ENCODE results near the gene GP1BA.

The GP1BA gene

GRCh38 chr17:4973256-4974114 is 41.4 kb downstream of the GP1BA start:
- Histone ChIP-seq H3K9me3 (ENCODE audit: control insufficient read depth, insufficient read depth, low read length) (no peaks in the 10 kb centered on the region), H3K4me3 (ENCODE audit: low read length) (no peak overlapping the region), H3K27ac (ENCODE audit: low read length) (no peak overlapping the region), H3K36me3 (ENCODE audit: control insufficient read depth, insufficient read depth, low read length) (0 out of 2 replicates have a peak, but pooled peaks cover 5% of the 10 kb centered on the region), H3K27me3 (ENCODE audit: control insufficient read depth, insufficient read depth, low read length) (no peaks in the 10 kb centered on the region; the same call in 1 of the 2 replicates), H3K4me1 (ENCODE audit: control insufficient read depth, insufficient read depth, low read length) (0 out of 2 replicates have a peak, but pooled peaks cover 2% of the 10 kb centered on the region)
- no CpG with 5 or more reads among the region's 10 CpGs for WGBS (ENCODE audit: insufficient coverage, insufficient read length)
- no peak for DNase-seq (ENCODE audit: low read depth, low spot score)

DNA sequence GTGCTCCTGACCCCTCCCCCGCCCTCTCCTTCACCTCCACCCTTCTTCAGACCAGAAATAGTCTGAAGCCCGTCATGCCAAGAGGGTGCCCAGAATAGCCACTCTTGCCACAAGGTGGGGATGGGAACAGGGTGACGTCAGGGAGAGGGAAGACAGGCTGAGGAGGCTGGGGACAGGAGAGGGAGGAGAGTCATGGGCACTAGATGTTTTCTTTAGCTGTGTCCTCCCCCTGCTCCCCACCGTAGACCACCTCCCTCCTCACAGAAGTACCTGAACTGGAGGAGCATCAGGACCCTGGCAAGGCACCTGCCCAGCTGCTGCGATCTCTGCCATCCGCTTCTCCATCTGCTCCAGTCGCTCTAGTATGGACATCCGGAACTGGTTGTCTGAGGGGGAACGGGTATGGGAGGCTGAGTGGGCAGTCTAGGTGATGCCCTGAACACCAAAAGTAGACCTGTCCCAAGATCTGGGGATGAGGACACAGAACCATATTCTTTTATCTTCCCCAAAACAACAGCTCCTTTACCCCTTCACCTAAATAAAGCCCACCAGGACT is 42.1 kb downstream of the GP1BA start:
- DNase-seq (ENCODE audit: low read depth, low spot score): no peak
- Histone ChIP-seq H3K4me1 (ENCODE audit: control insufficient read depth, insufficient read depth, low read length) (0 out of 2 replicates have a peak, but pooled peaks cover 2% of the 10 kb centered on the region), H3K36me3 (ENCODE audit: control insufficient read depth, insufficient read depth, low read length) (0 out of 2 replicates have a peak, but pooled peaks cover 5% of the 10 kb centered on the region), H3K9me3 (ENCODE audit: control insufficient read depth, insufficient read depth, low read length) (no peaks in the 10 kb centered on the region), H3K27me3 (ENCODE audit: control insufficient read depth, insufficient read depth, low read length) (no peaks in the 10 kb centered on the region; the same call in 1 of the 2 replicates), H3K4me3 (ENCODE audit: low read length) (no peak overlapping the region), H3K27ac (ENCODE audit: low read length) (no peak overlapping the region)
- WGBS (ENCODE audit: insufficient coverage, insufficient read length): no CpG with 5 or more reads among the region's 9 CpGs

DNA sequence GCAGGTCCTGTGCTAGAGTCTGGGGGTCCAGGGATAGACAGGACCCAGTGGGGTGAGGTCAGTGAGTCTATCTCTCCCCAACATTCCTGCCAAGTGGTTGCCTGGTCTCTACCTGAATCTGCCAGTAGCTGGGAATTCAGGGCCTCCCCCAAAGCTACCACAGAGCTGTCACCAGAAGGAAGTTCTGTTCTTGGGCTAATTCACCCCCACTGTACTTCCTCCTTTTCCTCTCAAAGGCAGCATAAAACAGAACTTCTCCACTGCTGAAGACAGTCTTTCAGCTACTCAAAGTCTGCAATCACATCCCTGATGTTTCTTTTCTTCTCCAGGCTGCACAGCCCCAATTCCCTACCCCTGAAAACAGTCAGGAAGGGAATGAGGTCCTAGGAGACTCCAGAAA is 46.6 kb downstream of the GP1BA start:
- no peaks in the 10 kb centered on the region for H3K9me3 ChIP-seq (ENCODE audit: control insufficient read depth, insufficient read depth, low read length)
- DNase-seq (ENCODE audit: low read depth, low spot score): no peak
- no peaks in the 10 kb centered on the region for H3K36me3 ChIP-seq (ENCODE audit: control insufficient read depth, insufficient read depth, low read length)
- no peak overlapping the region for H3K4me3 ChIP-seq (ENCODE audit: low read length)
- no peaks in the 10 kb centered on the region for H3K4me1 ChIP-seq (ENCODE audit: control insufficient read depth, insufficient read depth, low read length)
- H3K27ac ChIP-seq (ENCODE audit: low read length): no peak overlapping the region
- no peaks in the 10 kb centered on the region; the same call in 1 of the 2 replicates for H3K27me3 ChIP-seq (ENCODE audit: control insufficient read depth, insufficient read depth, low read length)

- Histone ChIP-seq H3K27ac (ENCODE audit: low read length) (no peak overlapping the region), H3K36me3 (ENCODE audit: control insufficient read depth, insufficient read depth, low read length) (no peaks in the 10 kb centered on the region), H3K9me3 (ENCODE audit: control insufficient read depth, insufficient read depth, low read length) (no peaks in the 10 kb centered on the region), H3K4me3 (ENCODE audit: low read length) (no peak overlapping the region), H3K4me1 (ENCODE audit: control insufficient read depth, insufficient read depth, low read length) (no peaks in the 10 kb centered on the region), H3K27me3 (ENCODE audit: control insufficient read depth, insufficient read depth, low read length) (no peaks in the 10 kb centered on the region)
- DNase-seq (ENCODE audit: low read depth, low spot score): no peak
- WGBS (ENCODE audit: insufficient coverage, insufficient read length): no CpG with 5 or more reads among the region's 6 CpGs
Measured at GRCh38 chr17:4980644-4981216, 48.7 kb downstream of the GP1BA start.

DNA sequence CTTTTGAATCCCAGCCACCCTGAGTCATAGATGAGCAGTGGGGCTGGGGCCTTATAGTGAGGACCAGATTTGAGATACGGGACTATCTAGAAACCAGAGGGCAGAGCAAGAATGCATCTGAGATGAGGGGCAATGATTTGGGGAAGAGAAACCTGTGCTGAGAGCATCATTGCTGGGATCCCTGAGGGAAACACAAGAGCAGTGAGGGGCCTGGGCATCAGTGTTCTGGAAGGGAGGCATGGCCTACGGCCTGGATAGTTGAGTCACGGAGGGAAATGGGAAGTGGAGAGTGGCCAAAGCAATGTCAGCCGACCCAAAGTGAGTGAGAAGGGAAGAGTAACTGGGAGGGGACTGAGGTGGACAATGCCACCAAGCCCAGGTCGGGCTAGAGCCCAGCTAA is 50.2 kb downstream of the GP1BA start:
- H3K4me1 ChIP-seq (ENCODE audit: control insufficient read depth, insufficient read depth, low read length): no peaks in the 10 kb centered on the region
- no peak overlapping the region for H3K4me3 ChIP-seq (ENCODE audit: low read length)
- DNase-seq (ENCODE audit: low read depth, low spot score): no peak
- no peaks in the 10 kb centered on the region for H3K27me3 ChIP-seq (ENCODE audit: control insufficient read depth, insufficient read depth, low read length)
- no peaks in the 10 kb centered on the region for H3K9me3 ChIP-seq (ENCODE audit: control insufficient read depth, insufficient read depth, low read length)
- H3K36me3 ChIP-seq (ENCODE audit: control insufficient read depth, insufficient read depth, low read length): no peaks in the 10 kb centered on the region
- no CpG with 5 or more reads among the region's 5 CpGs for WGBS (ENCODE audit: insufficient coverage, insufficient read length)
- no peak overlapping the region for H3K27ac ChIP-seq (ENCODE audit: low read length)

All from iPS DF 6.9 (cell line).